Activated CD4-positive, alpha-beta T cell treated with anti-CD3 and anti-CD28 coated beads for 36 hours (primary cell): ENCODE data around the gene MPP4. TPM values are rescaled to one million over a fixed set of nuclear protein-coding genes. Genes with fewer than 3 reads are reported as not detected.

Source experiments
- ATAC-seq: fragments of 200-7000 bp; cut with Tn5 transposase; one replicate; pipeline ENCODE4 v1.10.0; 2021; ENCODE audit warnings: mild to moderate bottlenecking, moderate library complexity
- CTCF ChIA-PET: fragments of 350-600 bp; sonication (Branson Sonifier 250); formaldehyde crosslinking; loops from one replicate; lab custom pipeline; 2021; ENCODE audit warnings: antibody characterized with exemption; lab: Charles Lee
- POLR2A ChIA-PET: fragments of 350-600 bp; sonication (Branson Sonifier 250); formaldehyde crosslinking; loops from one replicate; lab custom pipeline; 2021; ENCODE audit warnings: antibody characterized with exemption, inconsistent platforms; lab: Charles Lee
- DNase-seq: peaks from one replicate; pipeline ENCODE4 v3.0.0-alpha.2; 2020
- H3K27ac Mint-ChIP-seq: one replicate; pipeline ENCODE4 v1.8.0; 2021; ENCODE audit warnings: mixed read lengths
- H3K27me3 Mint-ChIP-seq: one replicate; pipeline ENCODE4 v1.8.0; 2021; ENCODE audit warnings: mixed read lengths
- H3K36me3 Mint-ChIP-seq: one replicate; pipeline ENCODE4 v1.8.0; 2021; ENCODE audit warnings: low read depth, mixed read lengths
- H3K4me1 Mint-ChIP-seq: one replicate; pipeline ENCODE4 v1.8.0; 2021; ENCODE audit warnings: mixed read lengths
- H3K4me3 Mint-ChIP-seq: one replicate; pipeline ENCODE4 v1.8.0; 2021; ENCODE audit warnings: mild to moderate bottlenecking, moderate library complexity, mixed read lengths
- H3K9me3 Mint-ChIP-seq: one replicate; pipeline ENCODE4 v1.8.0; 2021; ENCODE audit warnings: low read depth, mixed read lengths
- intact Hi-C, 2 experiments: fragments of 100-400 bp; cut with DNase I in 1 of 2; cut with micrococcal nuclease in 1 of 2; formaldehyde crosslinking; loops; one replicate each; pipeline versions ENCODE4 v1.14.2 to v1.15.1; 2022 to 2024; cut with DNase I, micrococcal nuclease
- total RNA-seq, 2 experiments: library from RNA; stranded (reverse); gene quantifications; one replicate each; pipeline ENCODE4 v1.2.3, GENCODE V29; 2021

MPP4 gene
- total RNA-seq, 2 experiments from 2014 or later, result not detected

- intact Hi-C loops, result no loop called here
- no peak overlapping the region for H3K4me3 Mint-ChIP-seq
- CTCF ChIA-PET, result no interaction called here
- H3K9me3 Mint-ChIP-seq, result no peaks in the 10 kb centered on the region
- DNase-seq (no peak), ATAC-seq (no peak)
- POLR2A ChIA-PET, result no interaction called here
- peaks cover 8% of the 10 kb centered on the region for H3K36me3 Mint-ChIP-seq
- no peaks in the 10 kb centered on the region for H3K27me3 Mint-ChIP-seq
- no peaks in the 10 kb centered on the region for H3K4me1 Mint-ChIP-seq
- H3K27ac Mint-ChIP-seq, result no peak overlapping the region
Measured at GRCh38 chr2:201704536-201704935, 6.1 kb upstream of the MPP4 start.

GRCh38 chr2:201701646-201702045 lies 3.2 kb upstream of the MPP4 start:
- H3K9me3 Mint-ChIP-seq, result no peaks in the 10 kb centered on the region
- intact Hi-C loops, result no loop called here
- ChIA-PET CTCF (no interaction called here), POLR2A (interaction anchor here (0.6 kb wide), 1 partner anchor 79 kb away, joined by 3 read pairs; the partner anchor contains the start of gene ALS2)
- no peak overlapping the region for H3K27ac Mint-ChIP-seq
- no peak overlapping the region for H3K4me3 Mint-ChIP-seq
- ATAC-seq, result no peak
- peaks cover 8% of the 10 kb centered on the region for H3K36me3 Mint-ChIP-seq
- H3K4me1 Mint-ChIP-seq, result peaks cover 3% of the 10 kb centered on the region
- DNase-seq, result no peak
- no peaks in the 10 kb centered on the region for H3K27me3 Mint-ChIP-seq

GRCh38 chr2:201699416-201699815 lies 972 bp upstream of the MPP4 start:
- Mint-ChIP-seq H3K4me1 (peaks cover 3% of the 10 kb centered on the region), H3K27ac (no peak overlapping the region), H3K36me3 (peaks cover 3% of the 10 kb centered on the region), H3K4me3 (no peak overlapping the region), H3K27me3 (no peaks in the 10 kb centered on the region), H3K9me3 (no peaks in the 10 kb centered on the region)
- ATAC-seq (no peak), DNase-seq (no peak)
- ChIA-PET POLR2A (no interaction called here), CTCF (no interaction called here)
- intact Hi-C loops, result no loop called here

GRCh38 chr2:201697899-201698298 lies 545 bp downstream of the MPP4 start:
- Mint-ChIP-seq H3K4me1 (peaks cover 3% of the 10 kb centered on the region), H3K4me3 (no peak overlapping the region), H3K9me3 (no peaks in the 10 kb centered on the region), H3K27me3 (no peaks in the 10 kb centered on the region), H3K36me3 (no peaks in the 10 kb centered on the region), H3K27ac (no peak overlapping the region)
- ATAC-seq, result no peak
- ChIA-PET CTCF (no interaction called here), POLR2A (no interaction called here)
- DNase-seq, result no peak
- intact Hi-C loops, result no loop called here

GRCh38 chr2:201696151-201696659 lies 2.2 kb downstream of the MPP4 start:
- no peak for ATAC-seq
- intact Hi-C loops, result no loop called here

GRCh38 chr2:201685156-201685555 lies 13.3 kb downstream of the MPP4 start:
- no peak for DNase-seq
- Mint-ChIP-seq H3K4me1 (no peaks in the 10 kb centered on the region), H3K4me3 (no peak overlapping the region), H3K36me3 (no peaks in the 10 kb centered on the region), H3K27ac (no peak overlapping the region), H3K27me3 (peaks cover 7% of the 10 kb centered on the region), H3K9me3 (no peaks in the 10 kb centered on the region)
- ChIA-PET CTCF (no interaction called here), POLR2A (no interaction called here)
- no peak for ATAC-seq
- intact Hi-C loops, result no loop called here

More at GRCh38 chr2:201696151-201696659, 2.2 kb downstream of the MPP4 start:
- H3K36me3 Mint-ChIP-seq, result no peaks in the 10 kb centered on the region
- H3K4me1 Mint-ChIP-seq, result peaks cover 3% of the 10 kb centered on the region
- no peaks in the 10 kb centered on the region for H3K27me3 Mint-ChIP-seq
- H3K27ac Mint-ChIP-seq, result no peak overlapping the region
- no peaks in the 10 kb centered on the region for H3K9me3 Mint-ChIP-seq
- CTCF ChIA-PET, result interaction anchor here (0.6 to 0.8 kb wide), 2 partner anchors 8 to 13 kb away, joined by 3 read pairs; no protein-coding TSS in a partner anchor
- DNase-seq, result no peak
- no peak overlapping the region for H3K4me3 Mint-ChIP-seq
- POLR2A ChIA-PET, result no interaction called here

- Mint-ChIP-seq H3K27me3 (peaks cover 3% of the 10 kb centered on the region), H3K36me3 (no peaks in the 10 kb centered on the region), H3K4me1 (no peaks in the 10 kb centered on the region), H3K9me3 (no peaks in the 10 kb centered on the region), H3K4me3 (no peak overlapping the region), H3K27ac (no peak overlapping the region)
- ATAC-seq (no peak), DNase-seq (peak; percentile 41)
- intact Hi-C loops, result no loop called here
- POLR2A ChIA-PET, result no interaction called here
- CTCF ChIA-PET, result interaction anchor here (0.6 to 1.4 kb wide), 3 partner anchors 25 to 512 kb away, joined by 3 to 4 read pairs (median 4); no protein-coding TSS in a partner anchor
Measured at GRCh38 chr2:201680743-201681142, 17.7 kb downstream of the MPP4 start.

GRCh38 chr2:201678401-201678800 lies 20.0 kb downstream of the MPP4 start:
- no peak overlapping the region for H3K4me3 Mint-ChIP-seq
- intact Hi-C loops, result no loop called here
- POLR2A ChIA-PET, result no interaction called here
- H3K27ac Mint-ChIP-seq, result no peak overlapping the region
- no peaks in the 10 kb centered on the region for H3K4me1 Mint-ChIP-seq
- no peaks in the 10 kb centered on the region for H3K36me3 Mint-ChIP-seq
- H3K9me3 Mint-ChIP-seq, result no peaks in the 10 kb centered on the region
- ATAC-seq, result no peak
- CTCF ChIA-PET, result interaction anchor here (0.6 kb wide), 1 partner anchor 263 kb away, joined by 3 read pairs; no protein-coding TSS in a partner anchor
- DNase-seq, result no peak
- peaks cover 1% of the 10 kb centered on the region for H3K27me3 Mint-ChIP-seq

- no peak overlapping the region for H3K4me3 Mint-ChIP-seq
- ATAC-seq (no peak), DNase-seq (no peak)
- no peak overlapping the region for H3K27ac Mint-ChIP-seq
- H3K4me1 Mint-ChIP-seq, result no peaks in the 10 kb centered on the region
- ChIA-PET CTCF (no interaction called here), POLR2A (no interaction called here)
- H3K27me3 Mint-ChIP-seq, result peaks cover under 1% of the 10 kb centered on the region
- H3K36me3 Mint-ChIP-seq, result no peaks in the 10 kb centered on the region
- intact Hi-C loops, result no loop called here
- H3K9me3 Mint-ChIP-seq, result no peaks in the 10 kb centered on the region
Measured at GRCh38 chr2:201675454-201675853, 23.0 kb downstream of the MPP4 start.

- Mint-ChIP-seq H3K36me3 (no peaks in the 10 kb centered on the region), H3K9me3 (no peaks in the 10 kb centered on the region), H3K4me3 (no peak overlapping the region), H3K27me3 (no peaks in the 10 kb centered on the region), H3K27ac (no peak overlapping the region), H3K4me1 (no peaks in the 10 kb centered on the region)
- ChIA-PET POLR2A (no interaction called here), CTCF (no interaction called here)
- intact Hi-C loops, result no loop called here
- DNase-seq, result no peak
- ATAC-seq, result no peak
Measured at GRCh38 chr2:201674794-201675193, 23.6 kb downstream of the MPP4 start.

GRCh38 chr2:201674298-201674697 lies 24.1 kb downstream of the MPP4 start:
- intact Hi-C loops, result no loop called here
- DNase-seq (no peak), ATAC-seq (no peak)
- Mint-ChIP-seq H3K4me1 (no peaks in the 10 kb centered on the region), H3K4me3 (no peak overlapping the region), H3K27me3 (no peaks in the 10 kb centered on the region), H3K27ac (no peak overlapping the region), H3K36me3 (no peaks in the 10 kb centered on the region), H3K9me3 (no peaks in the 10 kb centered on the region)
- ChIA-PET CTCF (no interaction called here), POLR2A (no interaction called here)

GRCh38 chr2:201673546-201673945 lies 24.9 kb downstream of the MPP4 start:
- Mint-ChIP-seq H3K4me3 (no peak overlapping the region), H3K4me1 (no peaks in the 10 kb centered on the region), H3K36me3 (no peaks in the 10 kb centered on the region), H3K27ac (no peak overlapping the region), H3K27me3 (no peaks in the 10 kb centered on the region), H3K9me3 (no peaks in the 10 kb centered on the region)
- POLR2A ChIA-PET, result no interaction called here
- ATAC-seq (no peak), DNase-seq (no peak)
- CTCF ChIA-PET, result no interaction called here
- intact Hi-C loops, result no loop called here
